ENCODE measurements around the gene SLC29A1.

GRCh38 chr6:44250067-44250717 is 26.8 kb downstream of the SLC29A1 start:
- TF ChIP-seq, protein P1, sequence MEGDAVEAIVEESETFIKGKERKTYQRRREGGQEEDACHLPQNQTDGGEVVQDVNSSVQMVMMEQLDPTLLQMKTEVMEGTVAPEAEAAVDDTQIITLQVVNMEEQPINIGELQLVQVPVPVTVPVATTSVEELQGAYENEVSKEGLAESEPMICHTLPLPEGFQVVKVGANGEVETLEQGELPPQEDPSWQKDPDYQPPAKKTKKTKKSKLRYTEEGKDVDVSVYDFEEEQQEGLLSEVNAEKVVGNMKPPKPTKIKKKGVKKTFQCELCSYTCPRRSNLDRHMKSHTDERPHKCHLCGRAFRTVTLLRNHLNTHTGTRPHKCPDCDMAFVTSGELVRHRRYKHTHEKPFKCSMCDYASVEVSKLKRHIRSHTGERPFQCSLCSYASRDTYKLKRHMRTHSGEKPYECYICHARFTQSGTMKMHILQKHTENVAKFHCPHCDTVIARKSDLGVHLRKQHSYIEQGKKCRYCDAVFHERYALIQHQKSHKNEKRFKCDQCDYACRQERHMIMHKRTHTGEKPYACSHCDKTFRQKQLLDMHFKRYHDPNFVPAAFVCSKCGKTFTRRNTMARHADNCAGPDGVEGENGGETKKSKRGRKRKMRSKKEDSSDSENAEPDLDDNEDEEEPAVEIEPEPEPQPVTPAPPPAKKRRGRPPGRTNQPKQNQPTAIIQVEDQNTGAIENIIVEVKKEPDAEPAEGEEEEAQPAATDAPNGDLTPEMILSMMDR (IDR thresholded peaks at IDR 0.05; ENCODE audit: poor library complexity): no peak
- TF ChIP-seq EZH2phosphoT487 (IDR thresholded peaks at IDR 0.05; ENCODE audit: low read depth, severe bottlenecking, unreplicated experiment): no peak
